HG03108 (cell line): ENCODE results near the gene FNDC3B.

Source experiments
- ATAC-seq: cut with Tn5 transposase; IDR thresholded peaks from one replicate; pipeline ENCODE4 v1.9.1; 2021; ENCODE audit warnings: moderate library complexity; ENCODE audit not compliant: unreplicated experiment

The FNDC3B gene

GRCh38 chr3:172323894-172324610 lies 284.7 kb downstream of the FNDC3B start:
- no peak for ATAC-seq

GRCh38 chr3:172324611-172325203 lies 285.3 kb downstream of the FNDC3B start:
- ATAC-seq = no peak

- no peak for ATAC-seq
Observed at GRCh38 chr3:172325461-172325860, 286.1 kb downstream of the FNDC3B start.

GRCh38 chr3:172326993-172327392 lies 287.6 kb downstream of the FNDC3B start:
- ATAC-seq = no peak

- ATAC-seq = no peak
Observed at GRCh38 chr3:172328282-172328681, 288.9 kb downstream of the FNDC3B start.

GRCh38 chr3:172329070-172329469 lies 289.7 kb downstream of the FNDC3B start:
- no peak for ATAC-seq

GRCh38 chr3:172330413-172330812 lies 291.0 kb downstream of the FNDC3B start:
- no peak for ATAC-seq

- ATAC-seq = peak; percentile 77
Observed at GRCh38 chr3:172332256-172333041, 293.1 kb downstream of the FNDC3B start.

GRCh38 chr3:172333042-172333377 lies 293.6 kb downstream of the FNDC3B start:
- no peak for ATAC-seq

GRCh38 chr3:172333692-172334457 lies 294.5 kb downstream of the FNDC3B start:
- no peak for ATAC-seq

GRCh38 chr3:172334671-172335207 lies 295.4 kb downstream of the FNDC3B start:
- ATAC-seq = no peak

GRCh38 chr3:172339892-172340291 lies 300.5 kb downstream of the FNDC3B start:
- no peak for ATAC-seq

- ATAC-seq = no peak
Observed at GRCh38 chr3:172340583-172340982, 301.2 kb downstream of the FNDC3B start.

GRCh38 chr3:172341482-172342059 lies 302.2 kb downstream of the FNDC3B start:
- no peak for ATAC-seq

GRCh38 chr3:172342097-172342659 lies 302.8 kb downstream of the FNDC3B start:
- no peak for ATAC-seq

- no peak for ATAC-seq
Observed at GRCh38 chr3:172343117-172343516, 303.7 kb downstream of the FNDC3B start.

- ATAC-seq = no peak
Observed at GRCh38 chr3:172343979-172344378, 304.6 kb downstream of the FNDC3B start.

GRCh38 chr3:172346161-172346560 lies 306.8 kb downstream of the FNDC3B start:
- ATAC-seq = no peak

- ATAC-seq = no peak
Observed at GRCh38 chr3:172347895-172348679, 308.7 kb downstream of the FNDC3B start.
